ENCODE data around the gene TMEM186. TPM values are rescaled to one million over a fixed set of nuclear protein-coding genes. Genes with fewer than 3 reads are reported as not detected.

Gene TMEM186
- total and polyA plus RNA-seq, 2 of the 8 experiments (the other 6 are each of a cell fraction or from before 2014, with no cell fraction given) = 13.1 TPM

DNA sequence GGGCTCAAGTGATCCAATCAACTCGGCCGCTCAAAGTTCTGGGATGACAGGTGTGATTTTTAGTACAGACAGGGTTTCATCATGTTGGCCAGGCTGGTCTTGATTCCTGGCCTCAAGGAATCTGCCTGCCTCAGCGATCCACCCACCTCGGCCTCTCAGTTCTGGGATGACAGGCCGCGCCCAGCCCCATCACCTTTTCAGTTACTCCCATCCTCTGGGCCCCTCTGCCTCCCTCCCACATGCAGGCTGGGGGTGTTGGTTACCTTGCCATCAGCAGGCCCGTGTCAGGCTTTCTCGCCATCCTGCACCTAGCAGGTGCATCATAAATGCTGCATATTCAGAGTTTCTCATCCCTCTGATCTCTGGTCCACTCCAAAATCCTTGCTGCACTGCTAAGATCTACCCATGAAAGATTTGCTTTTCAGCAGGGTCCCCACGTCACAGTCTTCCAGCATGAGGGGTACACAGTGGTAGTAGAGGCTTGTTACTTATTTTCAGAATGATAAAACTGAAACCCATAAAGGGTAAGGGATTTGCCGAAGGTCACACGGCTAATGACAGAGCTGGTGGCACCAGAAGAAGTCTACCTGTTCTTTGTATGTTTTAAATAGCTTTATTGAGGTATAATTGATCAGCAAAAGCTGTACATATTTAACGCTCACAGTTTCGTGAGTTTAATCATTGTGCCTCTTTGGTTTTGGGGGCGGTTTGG lies 16.8 kb upstream of the TMEM186 start (continued):
- TF ChIP-seq, protein P1, sequence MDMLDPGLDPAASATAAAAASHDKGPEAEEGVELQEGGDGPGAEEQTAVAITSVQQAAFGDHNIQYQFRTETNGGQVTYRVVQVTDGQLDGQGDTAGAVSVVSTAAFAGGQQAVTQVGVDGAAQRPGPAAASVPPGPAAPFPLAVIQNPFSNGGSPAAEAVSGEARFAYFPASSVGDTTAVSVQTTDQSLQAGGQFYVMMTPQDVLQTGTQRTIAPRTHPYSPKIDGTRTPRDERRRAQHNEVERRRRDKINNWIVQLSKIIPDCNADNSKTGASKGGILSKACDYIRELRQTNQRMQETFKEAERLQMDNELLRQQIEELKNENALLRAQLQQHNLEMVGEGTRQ (IDR thresholded peaks at IDR 0.05; ENCODE audit: low read length) = no peak
- TF ChIP-seq KDM4A (IDR thresholded peaks at IDR 0.05; ENCODE audit: low read depth, low read length, severe bottlenecking) (no peak), RBBP5 (IDR thresholded peaks at IDR 0.05; ENCODE audit: borderline replicate concordance, low read depth, low read length) (no peak), RFX5 (IDR thresholded peaks at IDR 0.05; ENCODE audit: borderline replicate concordance, low read depth, low read length) (no peak), CBX5 (IDR thresholded peaks at IDR 0.05; ENCODE audit: low read depth, low read length) (no peak), SP2 (IDR thresholded peaks at IDR 0.05; ENCODE audit: low read length) (no peak), JUN (IDR thresholded peaks at IDR 0.05; ENCODE audit: low read depth, low read length) (no peak), TBP (IDR thresholded peaks at IDR 0.05; ENCODE audit: low read depth, low read length) (no peak)

Measured in H1 (cell line).